HepG2 (cell line): Measurements from ENCODE around the gene FERMT2. TPM values are rescaled to one million over a fixed set of nuclear protein-coding genes. Genes with fewer than 3 reads are reported as not detected.
A peak's percentile ranks its signal among the peaks of the same experiment; 100 is the strongest.

Source experiments
- ELF3 ChIP-seq: IDR thresholded peaks from 2 replicates; pipeline ENCODE4 v1.6.1; 2016; ENCODE audit warnings: missing genetic modification reagents, missing compliant biosample characterization
- IKZF1 ChIP-seq: fragments of 450-650 bp; IDR thresholded peaks from 2 replicates; pipeline ENCODE4 v1.7.1; 2016
- MYC ChIP-seq: sonication (generic); formaldehyde crosslinking; IDR thresholded peaks from 2 replicates; pipeline ENCODE4 v1.9.0; 2021; ENCODE audit warnings: missing genetic modification reagents, borderline replicate concordance
- MZF1 ChIP-seq: sonication (generic); formaldehyde crosslinking; IDR thresholded peaks from 2 replicates; pipeline ENCODE4 v1.8.1; 2023; ENCODE audit warnings: mild to moderate bottlenecking, missing genetic modification reagents, borderline replicate concordance
- PBX3 ChIP-seq: sonication (generic); formaldehyde crosslinking; IDR thresholded peaks from 2 replicates; pipeline ENCODE4 v1.8.1; 2023; ENCODE audit warnings: missing genetic modification reagents, inconsistent platforms, borderline replicate concordance
- PHB2 ChIP-seq: fragments of 450-650 bp; IDR thresholded peaks from 2 replicates; pipeline ENCODE4 v1.6.1; 2018; ENCODE audit not compliant: partially characterized antibody
- PPARG ChIP-seq: conservative IDR thresholded peaks from 2 replicates; pipeline ENCODE4 v1.6.1; 2016; ENCODE audit warnings: missing biosample characterization, missing genetic modification reagents
- SMAD1 ChIP-seq: sonication (generic); formaldehyde crosslinking; IDR thresholded peaks from 2 replicates; pipeline ENCODE4 v1.4.0; 2020; ENCODE audit warnings: missing genetic modification reagents, low read depth, mild to moderate bottlenecking, borderline replicate concordance
- SNAPC4 ChIP-seq: sonication (generic); formaldehyde crosslinking; IDR thresholded peaks from 2 replicates; pipeline ENCODE4 v1.4.0; 2020; ENCODE audit warnings: mild to moderate bottlenecking, missing genetic modification reagents
- SRF ChIP-seq: IDR thresholded peaks from 2 replicates; pipeline ENCODE4 v1.6.1; 2011; ENCODE audit warnings: mild to moderate bottlenecking, low read depth, low read length, moderate library complexity
- TP53 ChIP-seq: sonication (generic); formaldehyde crosslinking; conservative IDR thresholded peaks from 2 replicates; pipeline ENCODE4 v1.4.0; 2020; ENCODE audit warnings: missing genetic modification reagents
- ZBTB21 ChIP-seq: sonication (generic); formaldehyde crosslinking; IDR thresholded peaks from 2 replicates; pipeline ENCODE4 v1.4.0; 2020; ENCODE audit warnings: missing genetic modification reagents
- ZBTB33 ChIP-seq: sonication (generic); formaldehyde crosslinking; IDR thresholded peaks from 2 replicates; pipeline ENCODE4 v1.4.0; 2020; ENCODE audit warnings: missing genetic modification reagents
- ZNF136 ChIP-seq: sonication (generic); formaldehyde crosslinking; IDR thresholded peaks from 2 replicates; pipeline ENCODE4 v1.8.1; 2022; ENCODE audit warnings: low read depth, mild to moderate bottlenecking, moderate library complexity, missing genetic modification reagents
- ZNF30 ChIP-seq: sonication (generic); formaldehyde crosslinking; IDR thresholded peaks from 2 replicates; pipeline ENCODE4 v1.5.0; 2020; ENCODE audit warnings: mild to moderate bottlenecking, missing genetic modification reagents
- ZNF496 ChIP-seq: sonication (generic); formaldehyde crosslinking; IDR thresholded peaks from 2 replicates; pipeline ENCODE4 v1.8.1; 2023; ENCODE audit warnings: mild to moderate bottlenecking, moderate library complexity, missing genetic modification reagents; ENCODE audit not compliant: insufficient replicate concordance
- ZNF567 ChIP-seq: sonication (generic); formaldehyde crosslinking; IDR thresholded peaks from 2 replicates; pipeline ENCODE4 v1.8.1; 2023; ENCODE audit warnings: mild to moderate bottlenecking, missing genetic modification reagents, borderline replicate concordance
- ZNF850 ChIP-seq: sonication (generic); formaldehyde crosslinking; conservative IDR thresholded peaks from 2 replicates; pipeline ENCODE4 v1.9.0; 2021; ENCODE audit warnings: mild to moderate bottlenecking, missing genetic modification reagents
- ZSCAN25 ChIP-seq: sonication (generic); formaldehyde crosslinking; IDR thresholded peaks from 2 replicates; pipeline ENCODE4 v1.8.0; 2022; ENCODE audit warnings: mild to moderate bottlenecking, missing genetic modification reagents
- polyA plus RNA-seq, 8 experiments: library from polyadenylated mRNA; depleted of rRNA in 3 of 8; stranded (reverse) in 7 of 8; unstranded in 1 of 8; fragments of >200 nt; fragmentation: Illumina TruSeq in 4 of 8; extraction: Trizol in 4 of 8; gene quantifications; 2 replicates each; pipeline versions ENCODE4 v1.2.1 to v1.2.3, GENCODE V29; 2011 to 2016; ENCODE audit warnings: low read depth in 4 of 8, missing spikeins in 1 of 8, mixed read lengths in 1 of 8; ENCODE audit not compliant: insufficient read depth in 1 of 8
- total RNA-seq, 5 experiments: library from RNA; depleted of rRNA; stranded (reverse); fragments of >200 nt; fragmentation: Illumina TruSeq; extraction: Trizol; gene quantifications; 2 replicates each; pipeline ENCODE4 v1.2.3, GENCODE V29; 2016; ENCODE audit warnings: low read depth in 1 of 5

Gene FERMT2
- total and polyA plus RNA-seq, 2 of the 13 experiments (the other 11 are each of a cell fraction or from before 2014, with no cell fraction given) = 36.2 to 60.4 TPM

GRCh38 chr14:52950898-52951680, at the start of gene FERMT2 (continued):
- TF ChIP-seq ZBTB33 (CRISPR knock-in tag) = no peak
- no peak for TF ChIP-seq ZNF30 (CRISPR knock-in tag)
- peak; percentile 75 for TF ChIP-seq ZSCAN25 (CRISPR knock-in tag)
- TF ChIP-seq ZNF850 = no peak
- peak; percentile 21; the same call in 1 of the 2 replicates for TF ChIP-seq ELF3 (CRISPR knock-in tag)
- no peak for TF ChIP-seq ZNF496 (CRISPR knock-in tag)
- TF ChIP-seq SRF = peak; percentile 96
- TF ChIP-seq ZNF567 = no peak
- TF ChIP-seq ZNF136 (CRISPR knock-in tag) = 0 out of 2 replicates have a peak, but pooled peaks have one; percentile 22
- no peak for TF ChIP-seq MZF1 (CRISPR knock-in tag)
- TF ChIP-seq MYC (CRISPR knock-in tag) = no peak
- TF ChIP-seq PBX3 (CRISPR knock-in tag) = no peak
- no peak for TF ChIP-seq PHB2
- TF ChIP-seq TP53 = no peak
- TF ChIP-seq ZBTB21 = no peak
- no peak for TF ChIP-seq SMAD1 (CRISPR knock-in tag)
- no peak for TF ChIP-seq IKZF1
- no peak for TF ChIP-seq PPARG (CRISPR knock-in tag)
- TF ChIP-seq SNAPC4 (CRISPR knock-in tag) = no peak
